ENCODE data around the gene CFAP141.

The CFAP141 gene

DNA sequence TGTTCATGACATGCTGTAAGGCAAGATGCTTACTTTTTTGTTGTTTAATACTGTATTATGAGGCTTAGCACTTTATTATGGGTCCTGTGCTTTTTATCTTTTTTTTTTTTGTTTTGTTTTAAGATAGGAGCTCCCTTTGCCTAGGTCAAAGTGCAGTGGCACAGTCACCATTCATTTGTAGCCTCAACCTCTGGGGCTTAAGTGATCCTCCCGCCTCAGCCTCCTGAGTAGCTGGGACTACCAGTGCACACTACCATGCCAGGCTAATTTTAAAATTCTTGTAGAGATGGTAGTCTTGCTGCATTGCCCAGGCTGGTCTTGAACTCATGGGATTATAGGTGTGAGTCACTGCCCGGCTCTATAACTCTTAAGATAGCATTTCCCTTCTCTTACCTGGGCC is 19.2 kb upstream of the CFAP141 start:
- Histone ChIP-seq H3K27me3 (ENCODE audit: control insufficient read depth in 5 of 5, insufficient read depth in 4 of 5, low read length in 5 of 5) (no peaks in the 10 kb centered on the region), H3K4me3 (ENCODE audit: low read depth in 1 of 5, low read length in 5 of 5) (no peak overlapping the region), H3K27ac (ENCODE audit: low read depth, low read length) (no peak overlapping the region), H3K4me1 (ENCODE audit: control insufficient read depth in 5 of 5, insufficient read depth in 5 of 5, low read length in 5 of 5) (peaks cover 0 to 30% (median 23%) of the 10 kb centered on the region in 5 donors), H3K36me3 (ENCODE audit: control insufficient read depth in 5 of 5, insufficient read depth in 5 of 5, low read length in 5 of 5) (peaks cover 16 to 52% (median 36%) of the 10 kb centered on the region in 5 donors), H3K9me3 (ENCODE audit: control insufficient read depth in 5 of 5, low read length in 5 of 5) (no peaks in the 10 kb centered on the region), H3K9ac (ENCODE audit: low read length in 5 of 5) (no peak overlapping the region)

DNA sequence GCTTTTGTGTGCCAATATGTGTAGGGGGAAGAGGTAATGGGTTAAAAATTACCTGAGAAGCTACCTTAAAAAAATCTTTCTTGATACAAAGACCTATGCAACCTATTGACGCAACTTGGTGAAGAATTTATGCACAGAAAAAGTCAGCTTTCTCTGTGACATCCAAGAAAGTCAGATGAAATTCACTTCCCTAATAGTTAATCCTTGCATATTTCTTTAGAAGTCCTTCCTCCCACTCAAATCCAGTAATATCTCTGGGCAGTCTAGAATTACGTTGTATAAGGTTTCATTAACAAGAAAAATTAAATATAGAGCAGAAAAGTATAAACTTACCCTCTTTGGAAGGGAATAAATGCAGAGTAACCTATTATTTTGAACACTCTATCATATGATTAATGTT is 17.5 kb upstream of the CFAP141 start:
- no peaks in the 10 kb centered on the region for H3K9me3 ChIP-seq (ENCODE audit: control insufficient read depth in 5 of 5, low read length in 5 of 5)
- peak overlapping the region in 2 of 5 donors; percentile 29 to 51 for H3K9ac ChIP-seq (ENCODE audit: low read length in 5 of 5)
- peaks cover 8 to 37% (median 20%) of the 10 kb centered on the region in 5 donors for H3K36me3 ChIP-seq (ENCODE audit: control insufficient read depth in 5 of 5, insufficient read depth in 5 of 5, low read length in 5 of 5)
- H3K27me3 ChIP-seq (ENCODE audit: control insufficient read depth in 5 of 5, insufficient read depth in 4 of 5, low read length in 5 of 5) = no peaks in the 10 kb centered on the region
- H3K4me3 ChIP-seq (ENCODE audit: low read depth in 1 of 5, low read length in 5 of 5) = no peak overlapping the region
- H3K4me1 ChIP-seq (ENCODE audit: control insufficient read depth in 5 of 5, insufficient read depth in 5 of 5, low read length in 5 of 5) = peaks cover 0 to 46% (median 38%) of the 10 kb centered on the region in 5 donors
- H3K27ac ChIP-seq (ENCODE audit: low read depth, low read length) = peak overlapping the region; percentile 38

DNA sequence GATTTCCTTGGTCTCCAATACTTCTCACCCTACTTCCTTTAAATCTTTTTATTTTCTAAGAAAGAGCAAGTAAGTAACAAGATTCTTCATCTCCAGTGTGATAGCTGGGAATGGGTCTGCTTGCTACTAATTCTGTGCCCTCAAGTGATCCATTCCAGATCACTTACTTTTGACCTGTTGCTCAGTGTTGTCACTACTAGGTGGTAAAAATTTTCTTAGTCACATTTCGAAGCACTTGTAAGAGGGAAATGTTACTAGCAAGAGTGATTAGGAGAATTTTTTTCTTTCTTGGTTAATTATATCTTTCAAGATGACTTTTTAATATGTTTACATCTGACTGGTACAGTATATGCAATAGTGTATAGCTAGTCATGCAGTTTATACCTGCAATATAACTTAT is 16.8 kb upstream of the CFAP141 start:
- Histone ChIP-seq H3K36me3 (ENCODE audit: control insufficient read depth in 5 of 5, insufficient read depth in 5 of 5, low read length in 5 of 5) (peaks cover 11 to 38% (median 18%) of the 10 kb centered on the region in 5 donors), H3K27me3 (ENCODE audit: control insufficient read depth in 5 of 5, insufficient read depth in 4 of 5, low read length in 5 of 5) (no peaks in the 10 kb centered on the region), H3K9ac (ENCODE audit: low read length in 5 of 5) (peak overlapping the region in 1 of 5 donors; percentile 51), H3K9me3 (ENCODE audit: control insufficient read depth in 5 of 5, low read length in 5 of 5) (no peaks in the 10 kb centered on the region), H3K4me3 (ENCODE audit: low read depth in 1 of 5, low read length in 5 of 5) (no peak overlapping the region), H3K4me1 (ENCODE audit: control insufficient read depth in 5 of 5, insufficient read depth in 5 of 5, low read length in 5 of 5) (peaks cover 2 to 53% (median 45%) of the 10 kb centered on the region in 5 donors), H3K27ac (ENCODE audit: low read depth, low read length) (peak overlapping the region; percentile 38)

DNA sequence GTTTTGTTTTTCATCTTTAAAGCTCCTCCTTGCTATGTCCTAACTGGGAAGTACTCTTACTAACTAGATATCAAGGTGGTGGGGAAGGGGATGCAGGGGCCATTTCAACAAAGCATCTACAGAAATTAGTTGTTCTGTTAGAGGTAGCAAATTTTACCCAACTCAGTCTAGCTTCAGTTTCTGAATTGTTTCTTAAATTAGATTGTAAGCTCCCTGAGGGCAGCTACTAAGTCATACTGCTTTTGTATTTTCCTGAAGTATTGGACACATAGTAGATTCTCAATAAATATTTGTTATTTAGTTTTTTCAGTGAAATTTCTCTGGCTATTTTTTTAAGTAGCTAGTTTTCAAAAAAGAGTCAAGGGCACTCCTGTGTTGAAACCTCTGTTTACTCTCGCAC is 16.4 kb upstream of the CFAP141 start:
- Histone ChIP-seq H3K27ac (ENCODE audit: low read depth, low read length) (peak overlapping the region; percentile 38), H3K4me1 (ENCODE audit: control insufficient read depth in 5 of 5, insufficient read depth in 5 of 5, low read length in 5 of 5) (peaks cover 2 to 57% (median 49%) of the 10 kb centered on the region in 5 donors), H3K9ac (ENCODE audit: low read length in 5 of 5) (peak overlapping the region in 1 of 5 donors; percentile 51), H3K36me3 (ENCODE audit: control insufficient read depth in 5 of 5, insufficient read depth in 5 of 5, low read length in 5 of 5) (peaks cover 11 to 38% (median 18%) of the 10 kb centered on the region in 5 donors), H3K4me3 (ENCODE audit: low read depth in 1 of 5, low read length in 5 of 5) (no peak overlapping the region), H3K9me3 (ENCODE audit: control insufficient read depth in 5 of 5, low read length in 5 of 5) (no peaks in the 10 kb centered on the region), H3K27me3 (ENCODE audit: control insufficient read depth in 5 of 5, insufficient read depth in 4 of 5, low read length in 5 of 5) (no peaks in the 10 kb centered on the region)

DNA sequence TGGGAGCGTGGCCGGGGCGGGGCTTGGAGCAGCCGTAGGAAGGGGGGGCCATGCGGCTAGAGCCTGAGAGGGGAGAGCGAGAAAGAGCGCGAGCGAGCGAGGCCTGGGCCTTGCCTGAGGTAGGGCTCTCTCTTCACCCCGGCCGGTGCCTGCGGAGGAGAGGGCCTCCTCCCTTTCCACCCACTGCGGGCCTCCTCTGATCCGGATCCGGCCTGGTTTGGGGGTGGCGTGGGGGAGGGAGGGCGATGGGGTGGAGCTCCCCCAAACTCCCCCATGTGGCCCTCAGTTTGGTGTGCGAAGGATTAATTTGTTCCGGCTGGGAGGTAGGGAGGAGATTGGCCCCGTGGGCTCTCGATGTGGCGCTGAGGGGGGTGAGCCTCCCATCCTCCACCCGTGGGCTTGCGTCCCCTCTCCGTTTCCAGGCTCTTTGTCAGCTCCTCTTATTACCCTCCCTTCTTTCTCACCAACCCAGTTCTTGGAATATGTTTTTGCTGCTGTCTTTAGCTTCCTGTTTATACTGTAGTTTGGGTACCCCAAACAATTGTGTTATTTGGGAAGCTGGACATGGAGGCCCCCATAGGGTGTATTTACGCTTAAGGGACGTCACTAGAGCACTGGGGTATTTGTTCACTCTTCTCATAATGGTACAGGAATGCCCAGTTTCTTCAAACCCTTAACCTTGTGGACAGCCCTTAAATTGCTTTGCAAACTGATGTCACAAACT is 15.3 kb upstream of the CFAP141 start:
- H3K9ac ChIP-seq (ENCODE audit: low read length in 5 of 5) = peak overlapping the region; percentile 90 to 96 (median 93)

DNA sequence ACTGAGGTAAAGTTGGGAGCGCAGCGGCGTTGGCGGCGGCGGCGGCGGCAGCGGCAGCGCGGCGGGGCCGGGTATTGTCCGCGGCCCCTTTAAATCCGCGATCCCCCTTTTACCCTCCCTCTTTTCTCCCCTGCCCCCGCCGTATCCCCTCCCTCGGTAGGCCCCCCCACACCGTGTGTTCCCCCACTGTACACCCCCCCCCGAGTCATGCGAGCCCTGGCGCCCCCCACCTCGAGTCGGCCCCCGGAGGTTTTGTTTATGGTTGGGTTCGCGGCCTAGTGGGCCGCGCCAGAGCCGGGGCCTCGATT is 14.8 kb upstream of the CFAP141 start:
- H3K9me3 ChIP-seq (ENCODE audit: control insufficient read depth in 5 of 5, low read length in 5 of 5) = no peaks in the 10 kb centered on the region
- H3K4me1 ChIP-seq (ENCODE audit: control insufficient read depth in 5 of 5, insufficient read depth in 5 of 5, low read length in 5 of 5) = peaks cover 2 to 58% (median 52%) of the 10 kb centered on the region in 5 donors
- H3K4me3 ChIP-seq (ENCODE audit: low read depth in 1 of 5, low read length in 5 of 5) = peak overlapping the region in 4 of 5 donors; percentile 74 to 99 (median 85)
- H3K9ac ChIP-seq (ENCODE audit: low read length in 5 of 5) = peak overlapping the region; percentile 90 to 96 (median 93)
- H3K27ac ChIP-seq (ENCODE audit: low read depth, low read length) = peak overlapping the region; percentile 99
- H3K36me3 ChIP-seq (ENCODE audit: control insufficient read depth in 5 of 5, insufficient read depth in 5 of 5, low read length in 5 of 5) = peaks cover 7 to 27% (median 8%) of the 10 kb centered on the region in 5 donors
- no peaks in the 10 kb centered on the region for H3K27me3 ChIP-seq (ENCODE audit: control insufficient read depth in 5 of 5, insufficient read depth in 4 of 5, low read length in 5 of 5)

More for the DNA sequence above, 15.3 kb upstream of the CFAP141 start:
- Histone ChIP-seq H3K27ac (ENCODE audit: low read depth, low read length) (peak overlapping the region; percentile 99), H3K9me3 (ENCODE audit: control insufficient read depth in 5 of 5, low read length in 5 of 5) (no peaks in the 10 kb centered on the region), H3K4me1 (ENCODE audit: control insufficient read depth in 5 of 5, insufficient read depth in 5 of 5, low read length in 5 of 5) (peaks cover 2 to 58% (median 52%) of the 10 kb centered on the region in 5 donors), H3K27me3 (ENCODE audit: control insufficient read depth in 5 of 5, insufficient read depth in 4 of 5, low read length in 5 of 5) (no peaks in the 10 kb centered on the region), H3K36me3 (ENCODE audit: control insufficient read depth in 5 of 5, insufficient read depth in 5 of 5, low read length in 5 of 5) (peaks cover 7 to 32% (median 10%) of the 10 kb centered on the region in 5 donors), H3K4me3 (ENCODE audit: low read depth in 1 of 5, low read length in 5 of 5) (peak overlapping the region; percentile 74 to 99 (median 83))

DNA sequence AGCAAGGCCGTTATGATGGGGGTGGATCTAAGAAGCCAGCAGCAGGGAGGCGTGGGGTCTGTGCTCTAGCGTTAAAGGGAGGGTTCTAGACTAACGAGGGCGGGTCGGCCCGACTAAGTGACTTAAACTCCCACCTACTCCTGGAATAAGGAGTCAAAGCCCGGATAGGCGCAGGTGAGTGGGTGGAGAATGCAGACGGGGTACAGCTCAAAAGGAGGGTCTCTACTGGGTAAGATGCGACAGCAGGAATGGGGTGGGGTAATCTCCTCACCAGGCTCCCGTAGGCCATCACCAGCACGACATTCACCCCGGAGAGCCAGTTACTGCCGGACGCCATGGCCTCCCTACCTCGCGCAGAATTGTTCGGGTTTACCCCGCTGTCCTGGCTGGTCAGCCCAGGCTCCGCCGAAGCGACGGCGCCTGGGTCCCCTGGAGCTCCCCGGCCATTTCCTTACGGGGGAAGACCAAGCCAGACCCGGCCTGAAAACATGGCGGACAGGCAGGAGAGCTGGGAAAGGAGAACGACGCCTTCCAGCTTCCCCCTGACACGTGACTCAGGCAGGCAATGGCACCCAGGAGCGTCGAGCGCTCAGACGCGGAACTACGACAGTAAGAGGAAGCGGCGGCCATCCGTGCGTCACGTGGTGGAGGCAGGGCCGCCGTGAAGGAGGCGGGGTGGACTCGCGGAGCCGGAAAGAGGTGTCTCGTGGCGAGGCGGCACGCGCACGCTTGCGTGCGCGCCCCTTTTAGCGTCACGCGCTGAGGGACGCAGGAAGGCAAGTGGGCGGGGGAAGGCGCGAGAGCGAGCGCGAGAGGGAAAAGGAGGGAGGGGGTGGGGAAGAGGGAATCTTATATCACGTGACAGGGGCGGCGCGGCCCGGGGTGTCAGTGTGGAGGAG is 14.2 kb upstream of the CFAP141 start, which contains the start of gene UBAP2L:
Gene UBAP2L, plus strand, starts transcription at position 885 of the 899 bp plus-strand sequence. CDS start 4,169 bp downstream, outside the sequence.
- Histone ChIP-seq H3K9me3 (ENCODE audit: control insufficient read depth in 5 of 5, low read length in 5 of 5) (no peaks in the 10 kb centered on the region), H3K27ac (ENCODE audit: low read depth, low read length) (peak within 1 kb of the TSS; percentile 99), H3K27me3 (ENCODE audit: control insufficient read depth in 5 of 5, insufficient read depth in 4 of 5, low read length in 5 of 5) (no peaks in the 10 kb centered on the region), H3K9ac (ENCODE audit: low read length in 5 of 5) (peak within 1 kb of the TSS; percentile 100), H3K4me3 (ENCODE audit: low read depth in 1 of 5, low read length in 5 of 5) (peak within 1 kb of the TSS; percentile 97 to 99 (median 99)), H3K4me1 (ENCODE audit: control insufficient read depth in 5 of 5, insufficient read depth in 5 of 5, low read length in 5 of 5) (peaks cover 2 to 58% (median 52%) of the 10 kb centered on the region in 5 donors), H3K36me3 (ENCODE audit: control insufficient read depth in 5 of 5, insufficient read depth in 5 of 5, low read length in 5 of 5) (peaks cover 7 to 21% (median 8%) of the 10 kb centered on the region in 5 donors)

DNA sequence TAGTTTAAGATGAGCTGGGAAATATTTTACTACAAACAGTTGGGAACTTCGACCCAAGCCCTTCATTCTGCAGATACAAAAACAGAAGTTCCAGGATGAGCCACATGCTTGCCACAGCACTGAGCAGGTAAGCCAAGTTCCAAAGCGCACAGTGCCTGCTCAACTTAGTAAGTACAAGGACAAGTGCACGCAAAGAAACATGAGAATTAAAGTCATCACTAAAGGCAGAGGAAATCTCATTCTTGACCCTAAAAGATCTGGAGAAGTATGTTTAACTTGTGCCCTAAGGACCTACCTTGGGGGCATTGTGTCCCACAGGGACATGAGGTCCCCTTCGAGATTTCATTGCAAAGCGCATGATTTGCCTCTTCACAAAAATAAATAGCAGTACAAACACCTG is 13.4 kb upstream of the CFAP141 start:
- H3K4me3 ChIP-seq (ENCODE audit: low read depth in 1 of 5, low read length in 5 of 5) = peak overlapping the region; percentile 97 to 99 (median 99)
- H3K9ac ChIP-seq (ENCODE audit: low read length in 5 of 5) = peak overlapping the region; percentile 100
- peaks cover 2 to 57% (median 52%) of the 10 kb centered on the region in 5 donors for H3K4me1 ChIP-seq (ENCODE audit: control insufficient read depth in 5 of 5, insufficient read depth in 5 of 5, low read length in 5 of 5)
- peaks cover 7 to 18% (median 8%) of the 10 kb centered on the region in 5 donors for H3K36me3 ChIP-seq (ENCODE audit: control insufficient read depth in 5 of 5, insufficient read depth in 5 of 5, low read length in 5 of 5)
- H3K27ac ChIP-seq (ENCODE audit: low read depth, low read length) = peak overlapping the region; percentile 99
- no peaks in the 10 kb centered on the region for H3K9me3 ChIP-seq (ENCODE audit: control insufficient read depth in 5 of 5, low read length in 5 of 5)
- H3K27me3 ChIP-seq (ENCODE audit: control insufficient read depth in 5 of 5, insufficient read depth in 4 of 5, low read length in 5 of 5) = no peaks in the 10 kb centered on the region

DNA sequence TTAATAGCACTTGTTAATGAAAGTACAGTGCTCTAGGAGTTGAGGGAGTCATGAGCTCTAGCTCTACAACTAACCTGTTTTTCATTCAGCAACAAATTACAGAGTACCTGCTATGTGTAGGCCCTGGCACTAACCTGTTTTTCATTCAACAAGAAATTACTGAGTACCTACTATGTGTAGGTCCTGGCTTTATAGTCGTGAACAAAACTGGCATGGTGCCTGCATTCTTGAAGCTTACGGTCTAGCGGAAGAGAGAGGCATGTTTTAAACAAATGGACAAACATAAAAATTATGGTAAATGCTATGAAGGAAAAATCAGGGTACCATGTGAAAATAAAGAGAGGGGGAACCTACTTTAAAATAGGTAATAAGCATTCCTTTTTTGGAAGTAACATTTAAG is 12.4 kb upstream of the CFAP141 start:
- Histone ChIP-seq H3K27ac (ENCODE audit: low read depth, low read length) (peak overlapping the region; percentile 99), H3K4me3 (ENCODE audit: low read depth in 1 of 5, low read length in 5 of 5) (no peak overlapping the region), H3K36me3 (ENCODE audit: control insufficient read depth in 5 of 5, insufficient read depth in 5 of 5, low read length in 5 of 5) (peaks cover 12 to 28% (median 17%) of the 10 kb centered on the region in 5 donors), H3K9me3 (ENCODE audit: control insufficient read depth in 5 of 5, low read length in 5 of 5) (no peaks in the 10 kb centered on the region), H3K4me1 (ENCODE audit: control insufficient read depth in 5 of 5, insufficient read depth in 5 of 5, low read length in 5 of 5) (peaks cover 2 to 49% (median 44%) of the 10 kb centered on the region in 5 donors), H3K27me3 (ENCODE audit: control insufficient read depth in 5 of 5, insufficient read depth in 4 of 5, low read length in 5 of 5) (no peaks in the 10 kb centered on the region), H3K9ac (ENCODE audit: low read length in 5 of 5) (peak overlapping the region in 3 of 5 donors; percentile 100)
